Subcutaneous adipose tissue (tissue), 4 donors: ENCODE measurements around the gene CDCA4. TPM values are rescaled to one million over a fixed set of nuclear protein-coding genes. Genes with fewer than 3 reads are reported as not detected.

ENCODE experiments used
- CTCF ChIP-seq: fragments of 450-650 bp; IDR thresholded peaks from one replicate; pipeline ENCODE4 v1.5.1; 2016; ENCODE audit warnings: low read depth, mild to moderate bottlenecking, control low read depth, antibody characterized with exemption, moderate library complexity
- total RNA-seq, 4 donors: library from RNA; depleted of rRNA; stranded (reverse); fragments of >200 nt; gene quantifications; one replicate each; pipeline ENCODE4 v1.1.0, GENCODE V29; 2016

Gene CDCA4
- total RNA-seq, 4 donors from 2014 or later = 4.0 to 6.6 (median 6.3) TPM

GRCh38 chr14:104973135-104973384, 47.8 kb downstream of the CDCA4 start:
- TF ChIP-seq CTCF = no peak

- TF ChIP-seq CTCF = no peak
Measured at GRCh38 chr14:104972301-104973134, 48.4 kb downstream of the CDCA4 start.

GRCh38 chr14:104971447-104972240, 49.2 kb downstream of the CDCA4 start:
- TF ChIP-seq CTCF = no peak

GRCh38 chr14:104970231-104971068, 50.4 kb downstream of the CDCA4 start:
- TF ChIP-seq CTCF = no peak

GRCh38 chr14:104969741-104970230, 51.1 kb downstream of the CDCA4 start:
- TF ChIP-seq CTCF = no peak

GRCh38 chr14:104968541-104969401, 52.1 kb downstream of the CDCA4 start:
- TF ChIP-seq CTCF = no peak
